HG02885 (cell line): ENCODE measurements around the gene PCSK7.
"Not testable (repeated sequence)": the region's sequence is repeated elsewhere in the genome, so short reads cannot be mapped to it uniquely, and the experiment has no call there.

ENCODE experiments used
- ATAC-seq: cut with Tn5 transposase; IDR thresholded peaks from one replicate; pipeline ENCODE4 v1.9.1; 2021; ENCODE audit warnings: mild to moderate bottlenecking; ENCODE audit not compliant: unreplicated experiment, poor library complexity

PCSK7 gene, protein sequence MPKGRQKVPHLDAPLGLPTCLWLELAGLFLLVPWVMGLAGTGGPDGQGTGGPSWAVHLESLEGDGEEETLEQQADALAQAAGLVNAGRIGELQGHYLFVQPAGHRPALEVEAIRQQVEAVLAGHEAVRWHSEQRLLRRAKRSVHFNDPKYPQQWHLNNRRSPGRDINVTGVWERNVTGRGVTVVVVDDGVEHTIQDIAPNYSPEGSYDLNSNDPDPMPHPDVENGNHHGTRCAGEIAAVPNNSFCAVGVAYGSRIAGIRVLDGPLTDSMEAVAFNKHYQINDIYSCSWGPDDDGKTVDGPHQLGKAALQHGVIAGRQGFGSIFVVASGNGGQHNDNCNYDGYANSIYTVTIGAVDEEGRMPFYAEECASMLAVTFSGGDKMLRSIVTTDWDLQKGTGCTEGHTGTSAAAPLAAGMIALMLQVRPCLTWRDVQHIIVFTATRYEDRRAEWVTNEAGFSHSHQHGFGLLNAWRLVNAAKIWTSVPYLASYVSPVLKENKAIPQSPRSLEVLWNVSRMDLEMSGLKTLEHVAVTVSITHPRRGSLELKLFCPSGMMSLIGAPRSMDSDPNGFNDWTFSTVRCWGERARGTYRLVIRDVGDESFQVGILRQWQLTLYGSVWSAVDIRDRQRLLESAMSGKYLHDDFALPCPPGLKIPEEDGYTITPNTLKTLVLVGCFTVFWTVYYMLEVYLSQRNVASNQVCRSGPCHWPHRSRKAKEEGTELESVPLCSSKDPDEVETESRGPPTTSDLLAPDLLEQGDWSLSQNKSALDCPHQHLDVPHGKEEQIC

DNA sequence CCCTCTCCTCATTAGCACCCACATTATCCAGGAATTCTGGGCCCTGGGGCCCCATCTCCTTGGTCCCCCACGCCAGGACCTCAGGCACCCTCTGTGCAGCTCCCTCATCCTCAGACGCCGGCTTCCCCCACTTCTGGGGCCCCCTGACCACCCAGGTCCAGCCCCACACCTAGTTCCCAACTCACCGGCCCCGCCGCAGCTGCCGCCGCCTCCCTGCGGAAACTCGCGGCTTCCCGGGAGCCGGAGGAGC, at the start of gene PCSK7:
TSS of gene PCSK7 (minus strand) at position 232 of the 250 bp plus-strand sequence. CDS start 2,229 bp downstream, outside the sequence.
- no peak for ATAC-seq

DNA sequence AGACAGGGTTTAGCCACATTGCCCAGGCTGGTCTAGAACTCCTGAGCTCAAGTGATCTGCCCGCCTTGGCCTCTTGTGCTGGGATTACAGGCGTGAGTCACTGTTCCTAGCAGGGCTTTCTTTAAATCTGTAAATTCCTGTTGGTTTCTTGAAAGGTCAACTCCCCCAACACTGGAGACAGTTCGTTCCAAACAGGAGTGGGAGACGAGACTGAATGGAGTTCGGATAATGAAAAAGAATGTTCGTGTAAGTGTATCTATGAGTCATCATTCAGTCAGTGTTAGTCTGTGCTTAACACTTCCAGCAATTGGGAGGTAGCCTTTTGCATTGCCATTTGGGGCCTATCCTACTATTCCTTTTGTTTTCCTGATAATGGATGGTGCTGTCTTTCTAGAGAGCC, 49.3 kb upstream of the PCSK7 start:
- no peak for ATAC-seq

DNA sequence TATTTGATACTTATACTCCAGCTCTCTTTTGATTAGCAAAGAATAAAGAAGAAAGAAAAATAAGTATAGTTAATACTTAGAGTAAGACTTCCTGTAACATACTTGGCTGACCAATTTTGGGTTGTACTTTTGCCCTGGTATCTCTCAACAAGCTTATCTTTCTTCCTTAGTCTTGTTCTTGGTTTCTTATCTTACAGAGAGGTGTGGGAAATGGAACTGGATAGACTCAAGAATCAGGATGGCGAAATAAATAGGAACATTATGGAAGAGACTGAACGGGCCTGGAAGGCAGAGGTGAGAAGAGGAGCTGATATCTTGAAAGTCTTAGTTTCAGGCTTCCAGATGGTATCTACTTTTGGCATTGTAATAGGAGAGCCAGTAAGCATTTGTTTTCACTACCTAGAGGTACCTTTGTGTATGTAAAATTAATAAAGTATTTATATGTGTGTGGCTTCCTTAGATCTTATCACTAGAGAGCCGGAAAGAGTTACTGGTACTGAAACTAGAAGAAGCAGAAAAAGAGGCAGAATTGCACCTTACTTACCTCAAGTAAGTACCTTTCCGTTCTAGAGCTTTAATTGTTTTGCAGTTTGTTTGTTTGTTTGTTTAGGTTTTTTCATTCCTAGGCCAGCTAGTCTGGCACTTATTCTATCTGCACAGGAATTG, 48.0 kb upstream of the PCSK7 start:
- ATAC-seq, result no peak

DNA sequence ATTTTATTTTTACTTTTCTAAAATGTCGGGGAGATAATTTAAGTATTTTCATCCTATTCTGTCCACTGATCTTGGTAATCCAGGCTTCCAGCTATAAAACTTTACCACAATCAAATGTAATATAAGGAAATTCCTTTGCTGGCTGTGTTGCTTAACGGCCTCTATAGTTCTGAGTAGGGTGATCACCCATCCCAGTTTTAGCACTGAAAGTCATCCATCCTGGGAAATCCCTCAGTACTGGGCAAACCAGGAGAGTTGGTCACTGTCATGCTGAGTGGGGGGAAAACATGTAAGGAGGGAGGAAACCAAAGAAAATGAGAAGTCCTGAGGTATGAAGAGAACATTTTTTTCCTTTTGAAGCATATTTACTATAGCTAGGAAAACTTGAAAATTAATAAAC, 46.5 kb upstream of the PCSK7 start:
- no peak for ATAC-seq

DNA sequence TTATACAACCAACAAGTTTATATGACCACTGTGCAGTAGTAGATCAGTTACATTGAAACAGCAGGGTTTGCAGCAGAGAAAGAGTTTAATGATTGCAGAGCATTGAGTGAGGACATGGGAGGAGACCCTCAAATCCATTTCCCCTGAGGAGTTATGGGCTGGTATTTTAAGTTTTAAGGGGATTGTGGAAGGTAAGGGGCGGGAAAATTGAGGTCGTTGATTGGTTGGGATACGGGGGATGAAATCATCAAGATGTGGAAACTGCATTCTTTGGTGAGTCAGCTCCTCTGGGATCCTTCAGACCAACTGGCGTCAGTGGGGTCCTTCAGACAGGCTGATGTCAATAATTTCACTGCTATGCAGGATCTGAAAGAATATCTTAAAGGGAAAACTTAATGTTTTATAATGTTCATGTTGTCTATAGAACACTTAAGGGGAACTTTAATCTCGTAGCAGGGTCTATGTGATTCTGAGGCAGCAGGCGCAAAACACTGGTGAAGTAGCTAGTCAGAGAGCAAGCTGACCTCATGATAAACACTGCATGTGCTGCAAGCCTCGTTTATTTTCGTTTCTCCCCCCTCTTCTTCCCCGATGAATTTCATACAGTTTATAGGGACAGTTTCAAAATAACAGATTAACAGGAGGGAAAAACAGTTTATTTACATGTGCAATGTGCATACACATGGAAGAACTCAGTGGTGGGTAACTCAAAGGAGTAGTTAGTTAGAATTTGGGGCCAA, 41.8 kb upstream of the PCSK7 start:
- no peak for ATAC-seq

DNA sequence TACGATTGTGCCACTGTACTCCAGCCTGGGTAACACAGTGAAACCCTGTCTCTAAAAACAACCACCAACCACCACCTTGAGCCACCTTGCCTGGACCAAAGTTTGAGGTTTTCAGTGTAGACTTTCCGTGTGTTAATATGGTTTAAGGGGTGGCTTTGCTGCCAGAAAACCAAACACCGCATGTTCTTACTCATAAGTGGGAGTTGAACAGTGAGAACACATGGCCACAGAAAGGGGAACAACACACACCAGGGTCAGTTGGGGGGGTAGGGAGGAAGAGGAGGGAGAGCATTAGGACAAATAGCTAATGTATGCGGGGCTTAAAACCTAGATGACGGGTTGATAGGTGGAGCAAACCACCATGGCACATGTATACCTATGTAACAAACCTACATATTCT, 40.3 kb upstream of the PCSK7 start:
- not testable (repeated sequence) for ATAC-seq

DNA sequence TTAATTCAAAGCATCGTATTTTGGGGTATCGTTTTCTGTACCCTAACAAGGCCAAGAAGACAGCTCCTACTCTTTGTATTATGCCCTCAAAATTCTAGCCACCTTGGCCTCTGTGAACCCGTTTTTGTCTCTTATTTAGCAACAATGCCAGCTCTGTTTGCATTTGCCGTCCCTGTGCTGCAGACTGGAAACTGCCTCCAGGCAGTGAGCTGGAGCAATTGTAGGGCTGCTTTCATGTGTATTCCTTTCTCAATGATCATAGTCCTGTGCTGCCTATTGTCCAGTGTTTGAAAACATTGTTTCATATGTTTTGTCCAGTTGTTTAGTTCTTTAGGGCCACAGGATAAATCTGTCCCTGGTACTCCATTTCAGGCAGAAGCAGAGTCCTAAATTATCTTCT, 39.3 kb upstream of the PCSK7 start:
- ATAC-seq, result no peak

DNA sequence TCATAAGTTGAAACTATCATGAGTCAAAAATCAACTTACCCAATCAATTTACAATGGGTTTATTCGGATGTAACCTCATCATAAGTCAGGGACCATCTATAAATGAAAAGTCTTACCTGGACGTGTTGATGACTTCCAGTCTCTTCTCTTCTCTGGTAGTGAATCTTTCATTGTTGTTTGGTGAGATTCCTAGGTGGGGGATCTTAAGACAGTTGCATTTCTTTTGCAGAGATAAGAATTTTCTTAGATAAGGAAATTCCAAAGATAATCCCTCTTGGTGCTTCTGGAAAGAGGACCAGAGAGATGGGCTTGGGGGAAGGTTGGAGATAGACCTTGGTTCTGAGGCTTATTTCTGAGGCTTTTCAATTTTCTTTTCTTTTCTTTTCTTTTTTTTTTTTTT, 38.0 kb upstream of the PCSK7 start:
- ATAC-seq, result no peak

DNA sequence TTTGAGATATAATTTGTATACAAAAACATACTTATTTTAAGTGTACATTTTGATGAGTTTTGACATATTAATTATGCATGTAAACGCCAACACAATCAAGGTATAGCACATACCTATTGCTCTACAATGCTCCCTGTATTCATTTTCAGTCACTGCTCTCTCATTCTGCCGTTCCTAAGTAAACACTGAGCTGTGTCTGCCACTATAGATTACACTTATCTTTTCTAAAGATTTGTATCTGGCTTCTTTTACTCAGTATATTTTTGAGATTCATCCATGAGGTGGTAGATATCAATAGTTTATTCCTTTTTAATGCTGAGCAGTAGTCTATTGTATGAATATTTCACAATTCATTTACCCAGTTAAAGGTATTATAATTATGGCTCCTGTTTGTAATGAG, 33.9 kb upstream of the PCSK7 start:
- ATAC-seq, result no peak

DNA sequence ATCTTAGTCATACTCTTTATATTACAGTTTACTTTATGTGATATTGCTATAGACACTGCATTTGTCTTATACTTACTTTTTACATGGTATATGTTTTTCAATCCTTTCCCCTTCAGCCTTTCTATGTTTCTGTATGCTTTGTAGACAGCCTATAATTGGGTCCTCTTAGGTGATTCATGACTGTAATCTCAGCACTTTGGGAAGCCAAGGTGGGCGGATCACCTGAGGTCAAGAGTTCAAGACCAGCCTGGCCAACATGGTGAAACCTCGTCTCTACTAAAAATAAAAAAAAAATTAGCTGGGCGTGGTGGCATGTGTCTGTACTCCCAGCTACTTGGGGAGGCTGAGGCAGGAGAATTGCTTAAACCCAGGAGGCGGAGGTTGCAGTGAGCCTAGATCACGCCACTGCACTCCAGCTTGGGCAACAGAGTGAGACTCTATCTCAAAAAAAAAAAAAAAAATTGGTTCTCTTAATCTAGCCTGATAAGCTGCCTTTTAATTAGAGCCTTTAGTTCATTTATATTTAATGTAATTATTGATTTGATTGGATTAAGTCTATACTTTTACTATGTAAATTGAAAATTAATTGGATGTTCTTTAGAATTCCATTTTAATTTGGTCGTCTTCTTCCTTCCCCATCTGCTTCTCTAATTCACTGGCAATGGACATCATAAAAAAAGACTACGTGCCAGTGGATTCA, 32.9 kb upstream of the PCSK7 start:
- ATAC-seq, result not testable (repeated sequence)

DNA sequence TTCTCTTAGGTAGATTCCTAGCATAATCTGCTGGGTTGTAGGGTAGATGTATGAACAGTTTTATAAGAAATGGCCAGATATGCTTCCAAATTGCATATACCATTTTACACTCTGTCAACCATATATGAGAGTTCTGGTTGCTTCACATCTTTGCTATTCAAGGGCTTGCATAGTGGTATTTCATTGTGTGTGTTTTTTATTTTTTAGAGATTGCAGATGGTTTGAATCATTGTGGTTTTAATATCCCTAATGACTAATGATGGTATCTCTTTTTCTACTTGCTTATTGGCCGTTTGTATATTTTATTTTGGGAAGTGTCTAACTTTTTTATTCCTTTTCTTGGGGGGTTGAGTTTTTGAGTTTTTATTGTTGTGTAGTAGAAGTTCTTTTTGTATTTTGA, 27.5 kb upstream of the PCSK7 start:
- no peak for ATAC-seq

DNA sequence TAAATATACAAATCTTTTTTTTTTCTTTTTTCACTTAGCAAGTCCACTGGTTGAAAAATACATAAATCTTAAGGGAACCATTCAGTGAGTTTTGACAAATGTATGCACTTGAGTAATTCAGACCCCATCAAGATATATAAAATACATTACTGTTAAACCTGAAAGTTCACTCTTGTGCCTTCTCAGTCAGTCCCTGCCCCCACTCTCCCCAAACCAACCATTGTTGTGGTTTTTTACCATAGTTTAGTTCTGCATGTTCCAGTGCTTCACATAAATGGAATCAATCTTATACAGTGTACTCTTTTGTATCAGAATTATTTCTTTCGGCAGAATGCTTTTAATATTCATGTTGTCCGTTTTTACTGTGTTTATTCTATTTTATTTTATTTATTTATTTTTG, 26.7 kb upstream of the PCSK7 start:
- no peak for ATAC-seq

DNA sequence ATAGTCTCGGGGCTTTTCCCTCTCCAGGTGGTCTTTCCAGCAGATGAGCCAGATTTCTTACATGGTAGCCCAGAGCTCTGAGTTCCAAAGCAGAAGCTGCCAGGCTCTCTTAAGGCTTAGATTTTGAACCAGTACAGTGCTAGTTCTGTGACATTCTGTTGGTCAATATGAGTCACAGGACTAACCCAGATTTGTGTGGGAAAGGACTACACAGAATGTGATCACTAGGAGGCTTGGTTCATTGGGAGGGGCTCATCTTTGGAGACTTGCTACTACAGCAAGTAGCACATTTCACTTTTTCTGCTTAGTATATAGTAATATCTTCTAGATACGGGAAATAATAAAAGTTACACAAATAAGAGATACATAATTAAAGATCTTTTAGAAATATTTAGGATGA, 24.7 kb upstream of the PCSK7 start:
- ATAC-seq, result no peak

DNA sequence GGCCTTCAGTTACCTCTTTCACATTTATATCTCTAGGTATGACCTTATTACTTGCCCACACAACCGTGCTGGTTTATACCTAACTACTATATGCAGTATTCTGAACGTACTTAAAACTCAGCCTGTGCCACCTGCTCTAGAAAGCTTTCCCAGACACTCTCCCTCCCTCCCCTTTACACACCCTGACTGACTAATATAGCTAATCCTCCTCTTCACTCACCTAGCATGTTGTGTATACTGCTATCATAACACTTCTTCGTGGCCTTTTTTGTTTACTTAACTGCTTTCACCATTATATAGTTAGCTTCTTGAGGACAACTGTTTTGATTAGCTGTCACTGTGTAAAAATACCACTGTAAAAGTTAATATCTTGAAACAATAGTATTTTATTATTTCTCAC, 24.1 kb upstream of the PCSK7 start:
- ATAC-seq, result no peak

DNA sequence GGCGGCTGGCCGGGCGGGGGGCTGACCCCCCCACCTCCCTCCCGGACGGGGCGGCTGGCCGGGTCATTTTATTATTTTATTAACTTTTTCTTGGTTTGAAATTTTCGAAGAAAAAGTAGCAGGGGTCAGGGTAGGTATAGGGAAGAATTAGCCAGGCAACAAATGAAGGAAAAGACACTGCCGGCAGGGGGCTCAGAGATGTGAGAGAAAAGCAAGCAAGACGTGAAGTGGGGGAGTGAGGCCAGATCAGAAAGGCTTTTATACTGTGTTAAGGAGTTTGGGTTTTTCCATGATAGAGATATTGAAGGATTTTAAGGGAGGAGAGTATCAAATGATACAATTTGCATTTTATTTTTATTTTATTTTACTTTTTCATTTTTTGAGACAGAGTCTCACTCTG, 19.6 kb upstream of the PCSK7 start:
- no peak for ATAC-seq

DNA sequence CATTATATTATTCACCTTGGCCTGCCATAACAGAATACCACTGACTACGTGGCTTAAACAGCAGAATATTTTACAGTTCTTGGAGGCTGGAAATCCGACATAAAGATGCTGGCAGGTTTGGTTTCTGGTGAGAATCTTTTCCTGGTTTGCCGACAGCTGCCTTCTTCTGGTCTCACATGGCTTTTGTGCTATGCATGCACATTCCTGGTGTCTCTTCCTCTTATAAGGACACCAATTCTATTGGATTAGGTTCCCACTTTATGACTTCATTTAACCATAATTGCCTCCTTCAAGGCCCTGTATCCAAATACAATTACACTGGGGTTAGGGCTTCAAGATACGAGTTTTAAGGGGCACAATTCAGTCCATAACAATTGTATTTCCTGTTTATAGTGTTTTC, 17.7 kb upstream of the PCSK7 start:
- ATAC-seq, result no peak

DNA sequence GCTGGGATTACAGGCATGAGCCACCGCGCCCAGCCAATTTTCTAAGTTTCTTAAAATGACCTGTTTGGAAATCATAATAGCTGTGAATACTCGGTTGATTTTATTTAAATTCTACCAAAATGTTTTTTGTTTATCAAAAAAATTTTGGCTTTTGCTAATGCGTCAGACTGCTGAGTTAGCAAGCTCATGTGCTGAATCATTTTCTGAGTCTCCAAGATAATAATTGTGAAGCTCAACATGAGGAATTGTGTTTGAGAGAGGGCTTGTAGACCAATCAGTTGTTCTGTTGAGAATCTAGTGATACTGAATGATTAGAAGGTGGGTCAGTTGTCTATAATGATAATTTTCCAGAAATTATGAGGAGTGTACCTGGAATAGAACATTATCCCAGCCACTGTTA, 16.5 kb upstream of the PCSK7 start:
- no peak for ATAC-seq

DNA sequence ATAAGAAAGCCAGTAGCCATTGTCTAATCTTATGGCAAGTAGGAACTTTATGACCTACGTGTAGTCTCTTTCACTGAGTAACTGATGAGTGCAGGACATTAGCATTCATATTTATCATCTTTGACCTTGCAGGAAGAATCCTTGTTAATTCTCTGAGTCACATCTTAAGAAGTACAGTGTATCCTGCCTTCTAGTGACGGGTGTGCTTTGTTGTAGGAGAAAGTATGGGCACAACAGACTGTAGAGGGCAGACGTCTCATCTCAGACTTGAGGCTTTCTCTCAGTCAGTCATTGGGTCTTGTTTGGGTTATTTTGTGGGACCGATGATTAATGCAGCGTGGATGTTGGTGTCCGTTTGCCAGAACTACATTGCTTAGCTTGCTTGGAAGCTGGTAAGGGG, 7.4 kb upstream of the PCSK7 start:
- ATAC-seq, result no peak

DNA sequence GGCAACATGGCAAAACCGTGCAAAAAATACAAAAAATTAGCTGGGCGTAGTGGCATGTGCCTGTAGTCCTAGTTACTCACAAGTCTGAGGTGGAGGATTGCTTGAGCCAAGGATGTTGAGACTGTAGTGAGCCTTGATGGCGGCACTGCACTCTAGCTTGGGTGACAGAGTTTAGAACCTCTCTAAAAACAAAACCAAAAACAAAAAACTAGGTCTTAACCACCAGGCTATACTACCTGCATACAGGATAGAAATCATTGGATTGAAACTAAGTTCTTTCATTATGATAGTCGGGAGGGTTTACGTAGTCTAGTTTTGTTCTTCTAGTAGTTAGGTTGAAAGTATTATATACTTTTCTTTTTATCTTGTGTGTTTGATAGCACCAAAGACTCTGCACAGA, 6.3 kb upstream of the PCSK7 start:
- no peak for ATAC-seq

DNA sequence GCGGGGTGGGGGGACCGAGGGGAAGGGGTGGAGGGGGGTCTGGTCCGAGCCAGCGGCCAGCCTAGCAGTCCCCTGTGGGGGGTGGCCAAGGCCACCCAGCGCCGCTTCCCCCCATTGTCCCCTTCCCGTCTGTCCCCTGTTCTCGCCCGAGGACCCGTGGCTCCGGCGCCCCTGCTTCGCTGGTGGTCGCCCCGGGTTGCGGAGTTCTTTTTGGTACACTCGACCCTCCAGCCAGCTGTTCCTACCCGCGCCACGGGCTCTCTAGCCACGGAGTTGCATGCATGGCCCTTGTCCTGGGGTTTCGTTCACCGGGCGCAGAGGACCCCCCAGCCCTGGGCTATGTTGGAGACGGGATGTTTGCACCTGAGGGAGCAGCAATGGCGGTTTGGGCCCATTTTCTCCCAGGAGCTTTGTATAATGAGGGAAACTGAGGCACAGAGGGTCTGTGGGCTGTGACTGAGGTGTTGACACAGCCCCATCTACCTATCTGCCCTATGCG, 1.1 kb upstream of the PCSK7 start:
- ATAC-seq, result no peak
